GM23248 (cell line): Measurements from ENCODE around the gene DOCK3. TPM values are rescaled to one million over a fixed set of nuclear protein-coding genes. Genes with fewer than 3 reads are reported as not detected.

Experiments
- DNase-seq: peaks from one replicate; pipeline ENCODE4 v3.0.0-alpha.2; 2015
- H2AFZ ChIP-seq: fragments of 200-600 bp; sonication (generic); 2 replicates; pipeline ENCODE4 v1.6.1; 2016; ENCODE audit warnings: antibody characterized with exemption
- H3F3A ChIP-seq: fragments of 200-600 bp; sonication (generic); 2 replicates; pipeline ENCODE4 v1.6.1; 2016; ENCODE audit warnings: mild to moderate bottlenecking, antibody characterized with exemption, mixed run types; ENCODE audit not compliant: insufficient read depth
- H3K27ac ChIP-seq: fragments of 200-600 bp; sonication (generic); 2 replicates; pipeline ENCODE4 v1.5.1; 2016; ENCODE audit warnings: mild to moderate bottlenecking
- H3K27me3 ChIP-seq: fragments of 200-600 bp; sonication (generic); replicated peaks from 2 replicates; pipeline ENCODE4 v1.6.1; 2016; ENCODE audit warnings: mild to moderate bottlenecking; ENCODE audit not compliant: insufficient read depth
- H3K36me3 ChIP-seq: fragments of 200-600 bp; sonication (generic); 2 replicates; pipeline ENCODE4 v1.6.1; 2016; ENCODE audit warnings: low read depth, mild to moderate bottlenecking
- H3K4me1 ChIP-seq: fragments of 200-600 bp; sonication (generic); 2 replicates; pipeline ENCODE4 v1.6.1; 2016; ENCODE audit warnings: mild to moderate bottlenecking; ENCODE audit not compliant: insufficient read depth
- H3K4me2 ChIP-seq: fragments of 200-600 bp; sonication (generic); one replicate; pipeline ENCODE4 v1.6.1; 2016; ENCODE audit warnings: mild to moderate bottlenecking; ENCODE audit not compliant: unreplicated experiment
- H3K4me3 ChIP-seq: fragments of 200-600 bp; sonication (generic); 2 replicates; pipeline ENCODE4 v1.5.1; 2016; ENCODE audit warnings: mild to moderate bottlenecking
- H3K79me2 ChIP-seq: fragments of 200-600 bp; sonication (generic); 2 replicates; pipeline ENCODE4 v1.6.1; 2016; ENCODE audit warnings: mild to moderate bottlenecking; ENCODE audit not compliant: insufficient read depth
- H3K9ac ChIP-seq: fragments of 200-600 bp; sonication (generic); 2 replicates; pipeline ENCODE4 v1.6.1; 2016; ENCODE audit warnings: mild to moderate bottlenecking
- H3K9me2 ChIP-seq: fragments of 200-600 bp; sonication (generic); 2 replicates; pipeline ENCODE4 v1.6.1; 2016; ENCODE audit warnings: mixed run types, mild to moderate bottlenecking, moderate library complexity; ENCODE audit not compliant: insufficient read depth
- H3K9me3 ChIP-seq: fragments of 200-600 bp; sonication (generic); one replicate; pipeline ENCODE4 v1.6.1; 2017; ENCODE audit warnings: low read depth
- H4K20me1 ChIP-seq: fragments of 200-600 bp; sonication (generic); 2 replicates; pipeline ENCODE4 v1.6.0; 2016; ENCODE audit not compliant: insufficient read depth
- EZH2 ChIP-seq: fragments of 200-600 bp; sonication (generic); IDR thresholded peaks from 2 replicates; pipeline ENCODE4 v1.6.1; 2018; ENCODE audit warnings: antibody characterized with exemption, mild to moderate bottlenecking; ENCODE audit not compliant: insufficient read depth, poor library complexity, severe bottlenecking
- EZH2phosphoT487 ChIP-seq: fragments of 200-600 bp; sonication (generic); IDR thresholded peaks from 2 replicates; pipeline ENCODE4 v1.6.1; 2018; ENCODE audit warnings: antibody characterized with exemption, moderate library complexity, mild to moderate bottlenecking, low read depth; ENCODE audit not compliant: insufficient read depth
- WGBS, 2 experiments: methylation state at CpG; one replicate each; pipeline ENCODE4 v1.1.6; 2015 to 2017; ENCODE audit warnings: low lambda C conversion rate in 2 of 2, low coverage in 1 of 2; ENCODE audit errors: missing lambda C conversion rate in 2 of 2; 5-methylcytosine and 5-hydroxymethylcytosine counted together
- in situ Hi-C: fragments of 300-500 bp; cut with MboI; formaldehyde crosslinking; loops from 2 replicates; pipeline ENCODE4 v1.15.0; 2020
- polyA plus RNA-seq: library from polyadenylated mRNA; unstranded; fragments of >200 nt; fragmentation: Nextera tagmentation; extraction: Ambion mirVana; gene quantifications from 2 replicates; pipeline ENCODE4 v1.2.1, GENCODE V29; 2016
- total RNA-seq: library from RNA; depleted of rRNA; stranded (reverse); fragments of >200 nt; shearing (Covaris generic); gene quantifications from 2 replicates; pipeline ENCODE4 v1.2.3, GENCODE V29; 2014

The DOCK3 gene
- total and polyA plus RNA-seq, 2 experiments from 2014 or later, result 0.23 to 0.43 TPM

GRCh38 chr3:50645378-50645777 lies 29.3 kb upstream of the DOCK3 start:
- Histone ChIP-seq H3K79me2 (no peaks in the 10 kb centered on the region), H3K9me3 (no peaks in the 10 kb centered on the region), H3K9ac (no peak overlapping the region), H3K4me2 (no peak overlapping the region), H2AFZ (no peak overlapping the region), H3F3A (no peaks in the 10 kb centered on the region), H3K4me3 (no peak overlapping the region), H3K27me3 (no peaks in the 10 kb centered on the region), H3K27ac (no peak overlapping the region), H3K9me2 (no peaks in the 10 kb centered on the region), H3K36me3 (no peaks in the 10 kb centered on the region; the same call in 1 of the 2 replicates), H3K4me1 (peaks cover 6% of the 10 kb centered on the region; the same call in 1 of the 2 replicates), H4K20me1 (no peaks in the 10 kb centered on the region)
- TF ChIP-seq EZH2phosphoT487, result no peak
- TF ChIP-seq EZH2, result no peak
- no peak for DNase-seq
- in situ Hi-C loops, result no loop called here
- 77 to 91% methylated on average over 2 of the region's 2 CpGs for WGBS, 2 experiments

- Histone ChIP-seq H3K4me3 (no peak overlapping the region), H3K27me3 (no peaks in the 10 kb centered on the region), H3K4me1 (peaks cover 6% of the 10 kb centered on the region; the same call in 1 of the 2 replicates), H3K4me2 (no peak overlapping the region), H3F3A (no peaks in the 10 kb centered on the region), H3K27ac (no peak overlapping the region), H3K79me2 (no peaks in the 10 kb centered on the region), H3K9ac (no peak overlapping the region), H3K9me2 (no peaks in the 10 kb centered on the region), H3K36me3 (no peaks in the 10 kb centered on the region; the same call in 1 of the 2 replicates), H2AFZ (no peak overlapping the region), H4K20me1 (no peaks in the 10 kb centered on the region), H3K9me3 (no peaks in the 10 kb centered on the region)
- 69 to 76% methylated on average over 6 of the region's 6 CpGs for WGBS, 2 experiments
- DNase-seq, result no peak
- TF ChIP-seq EZH2phosphoT487 (no peak), EZH2 (no peak)
- in situ Hi-C loops, result no loop called here
Measured at GRCh38 chr3:50648313-50648712, 26.4 kb upstream of the DOCK3 start.

DNA sequence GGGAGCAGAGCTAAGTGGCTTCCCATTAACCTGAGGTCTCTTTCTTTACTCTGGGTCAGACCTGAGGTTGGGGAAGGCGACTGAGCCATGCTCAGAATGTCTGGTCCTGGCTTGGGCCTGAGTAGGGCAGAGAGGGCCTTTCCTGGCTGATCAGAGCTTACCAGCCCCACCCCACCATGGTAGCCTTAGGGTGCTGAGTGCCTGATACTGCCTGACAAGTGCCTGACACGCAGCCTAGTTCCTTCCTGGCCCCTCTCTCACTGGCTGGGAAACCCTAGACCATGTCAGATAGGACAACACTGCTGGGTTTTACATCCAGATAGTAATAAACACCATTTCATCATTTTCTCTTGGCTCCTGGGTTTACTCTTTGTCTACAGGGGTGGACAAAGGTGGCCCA lies 25.8 kb upstream of the DOCK3 start:
- no peak for TF ChIP-seq EZH2
- TF ChIP-seq EZH2phosphoT487, result no peak
- 100% methylated on average over 2 of the region's 2 CpGs for WGBS, 2 experiments

GRCh38 chr3:50649451-50649931 lies 25.2 kb upstream of the DOCK3 start:
- no peak overlapping the region for H3K4me2 ChIP-seq
- no peak overlapping the region for H3K4me3 ChIP-seq
- no peak overlapping the region for H3K27ac ChIP-seq
- in situ Hi-C loops, result no loop called here
- H3K9me2 ChIP-seq, result no peaks in the 10 kb centered on the region
- no peaks in the 10 kb centered on the region; the same call in 1 of the 2 replicates for H3K36me3 ChIP-seq
- H3K79me2 ChIP-seq, result no peaks in the 10 kb centered on the region
- TF ChIP-seq EZH2 (no peak), EZH2phosphoT487 (no peak)
- H3F3A ChIP-seq, result no peaks in the 10 kb centered on the region
- no peaks in the 10 kb centered on the region for H4K20me1 ChIP-seq
- no peak overlapping the region for H2AFZ ChIP-seq
- H3K9ac ChIP-seq, result no peak overlapping the region
- 66 to 71% methylated on average over 8 of the region's 8 CpGs for WGBS, 2 experiments
- no peaks in the 10 kb centered on the region for H3K9me3 ChIP-seq
- peaks cover 6% of the 10 kb centered on the region; the same call in 1 of the 2 replicates for H3K4me1 ChIP-seq
- H3K27me3 ChIP-seq, result no peaks in the 10 kb centered on the region
- no peak for DNase-seq

More for the DNA sequence above, 25.8 kb upstream of the DOCK3 start:
- in situ Hi-C loops, result no loop called here
- Histone ChIP-seq H3K9me2 (no peaks in the 10 kb centered on the region), H3K9me3 (no peaks in the 10 kb centered on the region), H3K36me3 (no peaks in the 10 kb centered on the region; the same call in 1 of the 2 replicates), H3K27ac (no peak overlapping the region), H3K4me1 (peaks cover 6% of the 10 kb centered on the region; the same call in 1 of the 2 replicates), H3K79me2 (no peaks in the 10 kb centered on the region), H3K4me2 (no peak overlapping the region), H4K20me1 (no peaks in the 10 kb centered on the region), H2AFZ (no peak overlapping the region), H3K4me3 (no peak overlapping the region), H3F3A (no peaks in the 10 kb centered on the region), H3K27me3 (no peaks in the 10 kb centered on the region), H3K9ac (no peak overlapping the region)
- no peak for DNase-seq
